ENCODE results near the gene FGF13.

Gene FGF13

GRCh38 chrX:138711399-138712347 is at the start of gene FGF13:
FGF13 (minus strand) TSS chrX:138711717; CDS start chrX:138711003, 714 bp downstream.
- peak; percentile 72 for DNase-seq

- DNase-seq: peak; percentile 32
Observed at GRCh38 chrX:138759217-138759943, 47.9 kb upstream of the FGF13 start.

GRCh38 chrX:138756234-138756633 is 44.7 kb upstream of the FGF13 start:
- peak; percentile 43 for DNase-seq

DNA sequence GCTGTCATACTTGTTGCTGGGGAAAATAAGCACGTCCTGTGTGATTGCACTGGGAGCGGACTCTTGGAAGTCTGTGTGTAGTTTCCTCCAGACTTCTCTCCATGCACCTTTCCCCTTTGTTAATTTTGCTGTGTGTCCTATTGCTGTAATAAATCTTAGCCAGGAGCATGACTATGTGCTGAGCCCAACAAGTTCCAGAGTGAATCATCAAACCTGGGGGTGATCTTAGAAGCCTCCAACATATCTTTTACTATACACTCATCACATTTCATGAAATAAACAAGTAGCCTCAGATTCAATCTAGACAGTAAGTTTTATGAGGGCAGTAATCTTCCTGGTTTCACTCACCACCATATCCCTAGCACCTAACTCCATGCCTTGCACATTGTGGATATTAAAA is 43.3 kb upstream of the FGF13 start:
- no peak for DNase-seq

- DNase-seq: peak; percentile 59
Observed at GRCh38 chrX:138748480-138748879, 37.0 kb upstream of the FGF13 start.

GRCh38 chrX:138745196-138745595 is 33.7 kb upstream of the FGF13 start:
- peak; percentile 68 for DNase-seq

GRCh38 chrX:138742217-138742616 is 30.7 kb upstream of the FGF13 start:
- peak; percentile 2 for DNase-seq

DNA sequence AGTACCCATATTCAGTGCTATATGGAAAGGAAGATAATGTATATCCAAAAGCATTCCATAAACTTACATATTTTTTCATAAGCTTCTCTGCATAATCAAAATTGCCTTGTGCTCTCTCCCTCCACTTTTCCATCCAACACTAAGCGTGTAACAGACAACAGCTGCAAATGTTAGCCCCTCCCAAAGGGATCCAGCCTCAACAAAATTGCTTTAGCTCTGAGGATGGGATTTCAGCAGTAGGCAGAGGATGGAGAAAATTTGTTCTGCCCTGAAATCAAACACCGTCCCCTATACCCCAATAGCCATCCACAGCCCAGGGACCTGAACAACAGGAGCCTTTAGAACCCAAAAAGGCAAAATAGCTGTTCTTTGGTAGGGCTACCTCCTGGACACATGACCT is 28.8 kb upstream of the FGF13 start:
- no peak for DNase-seq

DNA sequence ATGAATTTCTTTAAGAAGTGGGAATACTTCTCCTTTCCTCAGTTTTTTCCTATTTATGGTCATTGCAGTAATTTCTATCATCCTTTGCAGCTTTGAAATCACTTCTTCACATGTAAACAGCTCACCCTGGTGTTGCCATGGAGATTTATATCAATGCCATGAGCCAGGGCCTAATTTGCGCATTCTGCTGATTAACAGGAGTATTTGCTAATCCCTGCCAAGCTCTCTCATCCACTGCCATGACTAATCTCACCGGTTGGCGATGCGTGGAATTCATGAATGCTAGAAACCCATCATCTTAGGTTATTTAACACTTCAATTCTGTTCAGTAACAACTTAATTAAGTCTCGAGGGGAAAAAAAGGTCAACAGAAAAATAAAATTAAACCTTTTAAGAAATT is 11.8 kb upstream of the FGF13 start:
- DNase-seq: no peak

GRCh38 chrX:138719396-138719795 is 7.9 kb upstream of the FGF13 start:
- no peak for DNase-seq

DNA sequence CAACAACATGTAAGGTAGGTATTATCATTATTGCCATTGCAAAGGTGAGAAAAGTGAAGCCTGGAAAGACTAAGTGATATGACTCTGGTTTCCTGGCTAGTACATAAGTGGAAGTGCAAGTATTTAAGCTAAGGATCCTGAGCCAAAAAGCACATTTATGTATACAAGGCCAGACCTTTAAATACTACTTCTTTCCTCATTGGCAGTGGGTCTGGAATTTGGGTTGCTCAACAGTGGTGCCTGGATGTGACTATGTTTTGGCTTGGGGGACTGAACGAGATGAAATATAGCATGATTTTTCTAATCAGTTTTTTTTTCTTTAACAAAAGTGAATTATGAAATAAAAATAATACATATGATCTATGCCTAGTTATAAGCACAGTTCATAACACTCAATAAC is 7.4 kb upstream of the FGF13 start:
- no peak for DNase-seq

- DNase-seq: peak; percentile 48
Observed at GRCh38 chrX:138710866-138711341, 613 bp downstream of the FGF13 start.

DNA sequence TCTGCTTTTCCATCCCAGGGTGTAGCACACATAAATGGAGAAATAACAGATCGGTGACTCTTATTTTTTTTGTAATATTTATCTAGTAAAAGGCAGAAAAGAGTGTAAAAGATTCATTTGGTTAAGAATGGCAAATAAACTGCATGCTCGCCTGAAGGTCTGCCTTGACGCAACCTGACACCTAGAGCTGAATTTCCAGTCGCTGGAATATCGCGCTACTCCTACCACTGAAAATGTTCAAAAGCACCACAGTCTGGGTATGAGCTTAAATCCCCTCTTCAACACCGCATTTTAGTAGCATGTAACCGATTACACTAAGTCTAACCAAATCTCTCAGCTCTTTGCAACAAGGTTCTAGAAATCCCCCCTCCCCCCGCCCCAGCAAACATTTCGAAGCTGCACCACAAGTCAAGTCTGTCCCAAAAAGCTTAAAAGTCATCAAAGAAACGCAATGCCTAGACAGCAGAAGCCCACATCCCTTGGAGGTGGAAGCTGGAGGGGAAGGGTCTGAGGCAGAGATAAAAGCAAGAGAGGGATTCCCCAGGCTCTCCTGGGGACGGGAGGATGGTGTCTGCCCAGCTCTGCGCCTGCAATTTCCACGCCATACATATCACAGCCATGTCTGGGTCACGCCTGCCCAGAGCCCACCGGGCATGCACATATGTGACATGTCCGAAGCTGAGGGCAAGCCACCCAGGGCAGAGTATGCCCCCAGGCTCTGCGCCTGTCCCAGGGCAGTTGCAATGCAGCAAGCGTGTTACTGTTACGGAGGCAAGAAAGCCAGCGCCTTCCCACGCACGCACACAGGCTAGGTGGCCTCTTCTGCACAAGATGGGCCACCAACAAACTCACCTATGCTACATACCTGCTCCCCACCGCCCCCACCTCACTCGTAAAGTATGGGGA is 1.4 kb downstream of the FGF13 start:
- DNase-seq: no peak

DNA sequence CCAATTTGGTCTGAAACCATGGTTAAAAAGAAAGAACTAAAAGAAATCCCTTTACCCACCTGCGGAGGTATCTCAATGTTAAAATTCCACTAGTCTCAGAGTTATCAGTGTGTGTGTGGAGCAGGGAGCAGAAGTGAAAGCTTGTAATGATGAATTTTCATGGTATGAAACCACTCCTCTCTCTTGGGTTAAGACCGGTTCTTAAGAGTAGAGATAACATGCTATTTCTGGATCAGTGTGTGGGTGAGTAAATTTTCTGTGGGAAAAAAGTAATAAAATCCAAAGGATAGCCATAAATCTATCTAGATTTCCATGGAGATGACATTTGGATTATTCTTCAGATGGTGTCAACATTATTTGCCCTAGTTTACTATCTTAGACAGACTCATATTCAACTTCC is 3.2 kb downstream of the FGF13 start:
- DNase-seq: no peak

DNA sequence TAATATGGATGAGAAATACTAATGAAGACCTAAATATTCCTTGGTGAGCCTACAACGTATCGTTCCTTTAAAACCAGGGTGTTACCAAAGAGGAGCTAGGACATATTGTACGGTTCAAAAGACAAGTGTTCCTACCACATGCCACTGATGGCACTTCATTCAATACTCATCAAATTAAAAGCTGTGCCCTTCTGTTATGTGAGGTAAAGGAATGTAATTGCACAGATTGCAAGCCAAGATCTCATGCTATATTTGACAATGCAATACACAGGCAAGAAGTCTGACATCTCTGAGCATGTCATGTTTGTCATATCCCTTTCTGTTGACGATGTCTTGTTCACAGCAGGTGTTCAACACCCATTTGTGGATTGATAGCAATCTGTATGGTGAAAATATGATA is 6.9 kb downstream of the FGF13 start:
- DNase-seq: no peak

GRCh38 chrX:138704101-138704500 is 7.4 kb downstream of the FGF13 start:
- DNase-seq: no peak

GRCh38 chrX:138692591-138692990 is 18.9 kb downstream of the FGF13 start:
- no peak for DNase-seq

- DNase-seq: no peak
Observed at GRCh38 chrX:138691186-138691585, 20.3 kb downstream of the FGF13 start.

GRCh38 chrX:138690591-138690990 is 20.9 kb downstream of the FGF13 start:
- DNase-seq: no peak

GRCh38 chrX:138683600-138683999 is 27.9 kb downstream of the FGF13 start:
- DNase-seq: peak; percentile 44

DNA sequence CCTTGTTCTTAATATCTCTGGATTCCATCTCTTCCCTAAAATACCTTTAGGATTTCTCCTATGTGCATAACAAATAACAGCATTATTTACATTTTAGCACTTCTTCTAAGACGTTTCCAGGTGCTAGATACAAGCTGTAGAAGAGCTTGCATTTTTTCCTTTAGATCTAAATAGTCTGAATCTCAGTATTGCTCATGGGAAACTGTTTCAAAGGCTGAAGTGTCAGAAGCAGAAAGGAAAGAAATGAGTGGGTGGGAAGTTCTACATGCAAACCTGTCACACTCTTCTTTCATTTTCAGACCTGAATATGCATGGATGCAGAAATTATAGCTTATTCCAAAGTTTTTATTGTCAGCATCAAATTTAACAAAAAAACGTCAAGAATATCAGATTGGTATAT is 41.8 kb downstream of the FGF13 start:
- DNase-seq: no peak

GRCh38 chrX:138664466-138664865 is 47.1 kb downstream of the FGF13 start:
- no peak for DNase-seq

- DNase-seq: no peak
Observed at GRCh38 chrX:138664016-138664415, 47.5 kb downstream of the FGF13 start.
